ENCODE data around the gene CHCHD6.
A peak's percentile ranks its signal among the peaks of the same experiment; 100 is the strongest.

The CHCHD6 gene

GRCh38 chr3:126692858-126693257 is 11.2 kb upstream of the CHCHD6 start:
- H3K4me3 ChIP-seq (ENCODE audit: low read depth, low read length): no peak overlapping the region
- no peak for TF ChIP-seq CTCF (IDR thresholded peaks at IDR 0.05; ENCODE audit: borderline replicate concordance, insufficient read depth, low read depth, low read length)

- TF ChIP-seq CTCF (IDR thresholded peaks at IDR 0.05; ENCODE audit: borderline replicate concordance, insufficient read depth, low read depth, low read length): no peak
Observed at GRCh38 chr3:126693921-126694320, 10.1 kb upstream of the CHCHD6 start.

GRCh38 chr3:126696701-126697267 is 7.3 kb upstream of the CHCHD6 start:
- H3K4me3 ChIP-seq (ENCODE audit: low read depth, low read length): no peak overlapping the region
- no peak for TF ChIP-seq CTCF (IDR thresholded peaks at IDR 0.05; ENCODE audit: borderline replicate concordance, insufficient read depth, low read depth, low read length)

More at GRCh38 chr3:126693921-126694320, 10.1 kb upstream of the CHCHD6 start:
- no peak overlapping the region for H3K4me3 ChIP-seq (ENCODE audit: low read depth, low read length)

GRCh38 chr3:126699011-126699410 is 5.0 kb upstream of the CHCHD6 start:
- TF ChIP-seq CTCF (IDR thresholded peaks at IDR 0.05; ENCODE audit: borderline replicate concordance, insufficient read depth, low read depth, low read length): no peak
- no peak overlapping the region for H3K4me3 ChIP-seq (ENCODE audit: low read depth, low read length)

GRCh38 chr3:126704494-126705214 is 614 bp downstream of the CHCHD6 start:
- peak overlapping the region; percentile 72 for H3K4me3 ChIP-seq (ENCODE audit: low read depth, low read length)
- no peak for TF ChIP-seq CTCF (IDR thresholded peaks at IDR 0.05; ENCODE audit: borderline replicate concordance, insufficient read depth, low read depth, low read length)

GRCh38 chr3:126706631-126707030 is 2.6 kb downstream of the CHCHD6 start:
- H3K4me3 ChIP-seq (ENCODE audit: low read depth, low read length): no peak overlapping the region
- no peak for TF ChIP-seq CTCF (IDR thresholded peaks at IDR 0.05; ENCODE audit: borderline replicate concordance, insufficient read depth, low read depth, low read length)
